T-cell (primary cell): Measurements from ENCODE around the gene ABCB11. TPM values are rescaled to one million over a fixed set of nuclear protein-coding genes. Genes with fewer than 3 reads are reported as not detected.

Experiments
- ATAC-seq, 4 experiments: fragments of 200-7000 bp in 3 of 4; fragments of 150-1000 bp in 1 of 4; cut with Tn5 transposase; replicated peaks in 1 of 4; 1 replicate in 3 of 4; 2 replicates in 1 of 4; pipeline ENCODE4 v1.10.0; 2021; ENCODE audit warnings: moderate library complexity in 3 of 4, mild to moderate bottlenecking in 2 of 4, moderate number of reproducible peaks in 1 of 4
- CTCF ChIA-PET, 2 donors: fragments of 300-600 bp; sonication (Branson Sonifier 250); formaldehyde crosslinking; loops; one replicate each; lab custom pipeline; 2022; ENCODE audit warnings: antibody characterized with exemption in 2 of 2; lab: Charles Lee
- POLR2A ChIA-PET, 2 donors: fragments of 300-600 bp; sonication (Branson Sonifier 250); formaldehyde crosslinking; loops; one replicate each; lab custom pipeline; 2022; ENCODE audit warnings: antibody characterized with exemption in 2 of 2; lab: Charles Lee
- DNase-seq, 35 experiments: peaks; one replicate each; pipeline versions ENCODE4 v3.0.0 to v3.0.0-alpha.2; 2013 to 2023
- H3K27ac ChIP-seq: one replicate; pipeline ENCODE4 v1.5.1; 2013; ENCODE audit warnings: low read length
- H3K27me3 ChIP-seq, 2 experiments: replicated peaks in 1 of 2; 1 replicate in 1 of 2; 2 replicates in 1 of 2; pipeline versions ENCODE4 v1.6.1 to v1.7.0; 2013; ENCODE audit warnings: low read length in 1 of 2, mixed read lengths in 1 of 2; ENCODE audit not compliant: control insufficient read depth in 2 of 2, insufficient read depth in 2 of 2; ENCODE audit errors: extremely low read depth in 1 of 2
- H3K36me3 ChIP-seq, 2 donors: 1 replicate in 1 of 2; 2 replicates in 1 of 2; pipeline versions ENCODE4 v1.6.1 to v1.7.0; 2013; ENCODE audit warnings: low read length in 1 of 2; ENCODE audit not compliant: control insufficient read depth in 2 of 2, insufficient read depth in 1 of 2; ENCODE audit errors: extremely low read depth in 1 of 2
- H3K4me1 ChIP-seq, 2 experiments: 1 replicate in 1 of 2; 2 replicates in 1 of 2; pipeline versions ENCODE4 v1.6.1 to v1.7.0; 2013; ENCODE audit warnings: low read length in 2 of 2, mixed read lengths in 1 of 2; ENCODE audit not compliant: insufficient read depth in 2 of 2, control insufficient read depth in 1 of 2; ENCODE audit errors: extremely low read depth in 1 of 2
- H3K4me3 ChIP-seq, 2 donors: 1 replicate in 1 of 2; 2 replicates in 1 of 2; pipeline versions ENCODE4 v1.5.1 to v1.7.0; 2013; ENCODE audit warnings: mild to moderate bottlenecking in 2 of 2, low read length in 1 of 2, moderate library complexity in 1 of 2; ENCODE audit not compliant: control insufficient read depth in 1 of 2; ENCODE audit errors: extremely low read depth in 1 of 2
- H3K9me3 ChIP-seq: 2 replicates; pipeline ENCODE4 v1.7.0; 2013
- H3K27ac Mint-ChIP-seq, 2 donors: one replicate each; pipeline ENCODE4 v1.8.0; 2020 to 2021; ENCODE audit warnings: mild to moderate bottlenecking in 2 of 2, mixed read lengths in 2 of 2
- H3K27me3 Mint-ChIP-seq, 2 donors: one replicate each; pipeline ENCODE4 v1.8.0; 2021 to 2022; ENCODE audit warnings: mixed read lengths in 2 of 2
- H3K36me3 Mint-ChIP-seq: one replicate; pipeline ENCODE4 v1.8.0; 2021; ENCODE audit warnings: mixed read lengths
- H3K4me1 Mint-ChIP-seq, 3 donors: one replicate each; pipeline ENCODE4 v1.8.0; 2020 to 2022; ENCODE audit warnings: mixed read lengths in 3 of 3, mild to moderate bottlenecking in 1 of 3
- H3K4me3 Mint-ChIP-seq, 3 donors: one replicate each; pipeline ENCODE4 v1.8.0; 2020 to 2022; ENCODE audit warnings: mild to moderate bottlenecking in 3 of 3, mixed read lengths in 3 of 3, moderate library complexity in 3 of 3
- H3K9me3 Mint-ChIP-seq, 3 donors: one replicate each; pipeline ENCODE4 v1.8.0; 2020 to 2022; ENCODE audit warnings: mixed read lengths in 3 of 3
- WGBS: methylation state at CpG from one replicate; pipeline ENCODE4 v1.1.5; 2013; ENCODE audit warnings: missing lambda C conversion rate; ENCODE audit not compliant: insufficient coverage; 5-methylcytosine and 5-hydroxymethylcytosine counted together
- total RNA-seq, 35 experiments: library from RNA in 6 of 35; stranded (reverse) in 6 of 35; fragments of 120-200 nt in 1 of 35; gene quantifications; one replicate each; pipeline versions ENCODE4 v1.2.1 to v1.2.4 and lab custom pipeline; 2013 to 2026

ABCB11 gene
- total RNA-seq, 5 donors from 2014 or later (not counting 1 experiment from before 2014, with no cell fraction given): 0.03 TPM; not detected in 3

DNA sequence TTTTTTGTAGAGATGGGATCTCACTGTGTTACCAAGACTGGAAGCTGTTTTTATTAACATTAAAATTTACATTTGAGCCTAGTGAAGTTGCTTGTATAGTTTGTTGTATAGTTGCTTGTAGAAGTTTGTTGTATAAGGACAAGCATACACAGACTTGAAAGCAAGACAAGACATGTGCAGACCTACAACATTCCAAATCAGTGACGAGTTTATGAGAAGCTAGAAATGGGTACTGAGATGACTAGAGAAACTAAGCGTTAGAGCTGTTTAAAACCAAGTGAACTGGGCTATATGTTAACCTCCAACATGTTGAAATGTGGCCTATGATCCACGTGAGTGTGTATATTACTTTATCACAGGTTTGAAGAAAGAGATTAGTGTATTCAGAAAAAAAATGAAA, 39.1 kb downstream of the ABCB11 start:
- no peaks in the 10 kb centered on the region for H3K36me3 Mint-ChIP-seq
- no peak for ATAC-seq
- no peaks in the 10 kb centered on the region for H3K4me1 ChIP-seq
- DNase-seq: no peak
- H3K9me3 Mint-ChIP-seq: no peaks in the 10 kb centered on the region
- peaks cover 0 to 4% of the 10 kb centered on the region in 2 donors for H3K27me3 Mint-ChIP-seq
- H3K9me3 ChIP-seq: no peaks in the 10 kb centered on the region
- POLR2A ChIA-PET: no interaction called here
- H3K4me1 Mint-ChIP-seq: peaks cover 0 to 2% (median 0%) of the 10 kb centered on the region in 3 donors
- WGBS: 80% methylated on average over 1 of the region's 3 CpGs
- no peak overlapping the region for H3K4me3 ChIP-seq
- no peak overlapping the region for H3K4me3 Mint-ChIP-seq
- H3K36me3 ChIP-seq: no peaks in the 10 kb centered on the region
- H3K27ac Mint-ChIP-seq: no peak overlapping the region
- H3K27ac ChIP-seq: no peak overlapping the region
- CTCF ChIA-PET: interaction anchor here in 1 of 2 donors (0.7 kb wide), 1 partner anchor 931 kb away, joined by 6 read pairs; no protein-coding TSS in a partner anchor
- no peaks in the 10 kb centered on the region for H3K27me3 ChIP-seq

DNA sequence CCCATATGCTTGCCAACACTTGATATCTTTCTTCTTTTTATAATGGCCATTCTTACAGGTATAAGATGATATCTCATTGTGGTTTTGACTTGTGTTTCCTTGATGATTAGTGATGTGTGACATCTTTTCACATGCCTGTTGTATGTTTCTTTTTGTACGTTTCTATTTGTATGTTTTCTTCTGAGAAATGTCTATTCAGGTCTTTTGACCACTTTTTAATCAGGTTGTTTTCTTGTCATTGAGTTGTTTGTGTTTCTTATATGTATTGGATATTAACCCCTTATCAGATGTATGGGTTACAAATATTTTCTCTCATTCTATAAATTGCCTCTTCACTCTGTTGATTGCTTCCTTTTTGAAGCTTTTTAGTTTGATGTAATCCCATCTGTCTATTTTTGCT, 42.4 kb downstream of the ABCB11 start:
- H3K4me1 ChIP-seq: no peaks in the 10 kb centered on the region
- peaks cover 0 to 2% (median 0%) of the 10 kb centered on the region in 3 donors for H3K4me1 Mint-ChIP-seq
- no peak for ATAC-seq
- no peaks in the 10 kb centered on the region for H3K36me3 ChIP-seq
- H3K27ac ChIP-seq: no peak overlapping the region
- no peaks in the 10 kb centered on the region for H3K27me3 ChIP-seq
- H3K9me3 ChIP-seq: no peaks in the 10 kb centered on the region
- no peaks in the 10 kb centered on the region for H3K36me3 Mint-ChIP-seq
- H3K4me3 Mint-ChIP-seq: no peak overlapping the region
- no peak overlapping the region for H3K4me3 ChIP-seq
- no peak overlapping the region for H3K27ac Mint-ChIP-seq
- H3K9me3 Mint-ChIP-seq: no peaks in the 10 kb centered on the region
- H3K27me3 Mint-ChIP-seq: no peaks in the 10 kb centered on the region
- DNase-seq: no peak
- ChIA-PET CTCF (interaction anchor here in 1 of 2 donors (0.6 kb wide), 1 partner anchor 12 kb away, joined by 4 read pairs; no protein-coding TSS in a partner anchor), POLR2A (no interaction called here)
- whole genome bisulfite sequencing: no CpG with 5 or more reads among the region's 1 CpG

DNA sequence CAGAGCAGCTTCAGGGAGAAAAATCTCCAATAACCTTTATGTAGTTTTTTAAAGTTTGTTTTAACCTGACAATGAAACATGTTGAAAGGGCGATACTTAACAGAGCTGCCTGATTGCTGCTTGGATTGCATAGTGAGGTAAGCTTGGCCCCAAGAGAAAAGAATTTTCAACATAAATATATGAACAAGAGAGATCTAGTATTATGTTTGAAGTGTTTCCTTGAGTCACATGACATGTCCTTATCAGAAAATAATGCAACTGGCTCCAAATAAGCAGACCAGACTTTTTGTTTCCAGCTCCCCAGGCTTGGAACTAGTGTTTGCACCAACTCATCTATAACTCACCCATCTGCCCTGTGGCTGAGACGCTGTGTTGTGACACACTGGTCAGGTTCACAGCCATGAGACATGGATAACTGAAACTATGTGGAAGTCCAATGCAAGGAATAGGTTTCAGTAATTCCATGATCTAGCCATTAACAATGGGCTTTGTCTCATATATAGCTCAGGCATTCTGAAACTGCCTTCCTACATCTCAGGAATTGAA, 44.7 kb downstream of the ABCB11 start:
- no peak overlapping the region for H3K4me3 ChIP-seq
- Mint-ChIP-seq H3K9me3 (no peaks in the 10 kb centered on the region), H3K27me3 (no peaks in the 10 kb centered on the region), H3K27ac (no peak overlapping the region), H3K4me1 (peaks cover 0 to 2% (median 0%) of the 10 kb centered on the region in 3 donors), H3K4me3 (no peak overlapping the region), H3K36me3 (no peaks in the 10 kb centered on the region)
- no peak for DNase-seq
- H3K9me3 ChIP-seq: no peaks in the 10 kb centered on the region
- no peaks in the 10 kb centered on the region for H3K36me3 ChIP-seq
- CTCF ChIA-PET: interaction anchor here in 1 of 2 donors (0.8 kb wide), 1 partner anchor 9 kb away, joined by 3 read pairs; no protein-coding TSS in a partner anchor
- WGBS: no CpG with 5 or more reads among the region's 2 CpGs
- POLR2A ChIA-PET: no interaction called here
- no peaks in the 10 kb centered on the region for H3K27me3 ChIP-seq
- no peaks in the 10 kb centered on the region for H3K4me1 ChIP-seq
- H3K27ac ChIP-seq: no peak overlapping the region
- no peak for ATAC-seq

DNA sequence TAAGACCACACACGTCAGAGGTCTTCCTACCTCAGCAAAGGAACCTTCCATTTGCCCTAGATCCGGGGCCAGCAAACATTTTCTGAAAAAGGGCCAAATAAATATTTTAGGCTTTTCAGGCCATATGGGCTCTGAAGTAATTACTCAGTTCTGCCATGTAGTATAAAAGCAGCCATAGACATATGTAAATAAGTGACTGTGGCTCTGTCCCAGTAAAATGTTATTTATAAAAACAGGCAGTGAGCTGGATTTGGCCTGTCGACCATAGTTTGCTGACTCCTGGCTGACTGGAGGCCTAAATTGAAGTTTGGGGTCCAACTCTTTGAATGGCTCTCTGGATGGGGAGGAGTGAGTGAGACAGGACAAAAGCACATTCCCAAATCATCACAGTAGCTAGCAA, 49.5 kb downstream of the ABCB11 start:
- Histone ChIP-seq H3K27me3 (no peaks in the 10 kb centered on the region), H3K9me3 (no peaks in the 10 kb centered on the region), H3K4me3 (no peak overlapping the region), H3K4me1 (no peaks in the 10 kb centered on the region), H3K27ac (no peak overlapping the region), H3K36me3 (no peaks in the 10 kb centered on the region)
- H3K27me3 Mint-ChIP-seq: no peaks in the 10 kb centered on the region
- H3K4me1 Mint-ChIP-seq: no peaks in the 10 kb centered on the region
- WGBS: no CpG with 5 or more reads among the region's 3 CpGs
- no peak overlapping the region for H3K27ac Mint-ChIP-seq
- no peak overlapping the region for H3K4me3 Mint-ChIP-seq
- H3K9me3 Mint-ChIP-seq: no peaks in the 10 kb centered on the region
- DNase-seq (no peak), ATAC-seq (no peak)
- ChIA-PET POLR2A (no interaction called here), CTCF (no interaction called here)
- H3K36me3 Mint-ChIP-seq: no peaks in the 10 kb centered on the region

DNA sequence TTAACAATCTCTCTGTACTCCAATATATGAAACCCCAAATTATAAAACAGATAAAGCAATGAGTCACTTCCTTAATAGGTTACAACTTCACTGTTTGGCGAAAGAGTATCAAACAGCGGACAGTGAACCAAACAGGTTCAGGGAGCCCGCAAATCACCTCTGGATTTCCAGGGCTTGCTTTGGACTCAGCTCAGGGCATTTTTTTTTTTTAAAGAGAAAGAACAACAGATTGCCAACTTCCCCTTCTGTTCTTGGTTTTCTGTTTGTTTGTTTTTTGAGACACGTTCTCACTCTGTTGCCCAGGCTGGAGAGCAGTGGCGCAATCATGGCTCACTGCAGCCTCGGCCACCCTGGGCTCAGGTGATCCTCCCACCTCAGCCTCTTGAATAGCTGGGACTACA, 52.7 kb downstream of the ABCB11 start:
- H3K36me3 ChIP-seq: no peaks in the 10 kb centered on the region
- Mint-ChIP-seq H3K27me3 (no peaks in the 10 kb centered on the region), H3K36me3 (no peaks in the 10 kb centered on the region), H3K4me1 (no peaks in the 10 kb centered on the region), H3K9me3 (no peaks in the 10 kb centered on the region), H3K27ac (no peak overlapping the region), H3K4me3 (no peak overlapping the region)
- ChIA-PET CTCF (interaction anchor here (0.7 to 1.2 kb wide), 2 partner anchors 152 to 611 kb away, joined by 5 to 7 read pairs; no protein-coding TSS in a partner anchor), POLR2A (interaction anchor here in 1 of 2 donors (0.5 kb wide), 1 partner anchor 259 kb away, joined by 3 read pairs; no protein-coding TSS in a partner anchor)
- H3K27me3 ChIP-seq: no peaks in the 10 kb centered on the region
- DNase-seq: no peak
- ATAC-seq: no peak
- H3K4me1 ChIP-seq: no peaks in the 10 kb centered on the region
- no peaks in the 10 kb centered on the region for H3K9me3 ChIP-seq
- WGBS: 96% methylated on average over 6 of the region's 6 CpGs
- no peak overlapping the region for H3K27ac ChIP-seq
- no peak overlapping the region for H3K4me3 ChIP-seq

DNA sequence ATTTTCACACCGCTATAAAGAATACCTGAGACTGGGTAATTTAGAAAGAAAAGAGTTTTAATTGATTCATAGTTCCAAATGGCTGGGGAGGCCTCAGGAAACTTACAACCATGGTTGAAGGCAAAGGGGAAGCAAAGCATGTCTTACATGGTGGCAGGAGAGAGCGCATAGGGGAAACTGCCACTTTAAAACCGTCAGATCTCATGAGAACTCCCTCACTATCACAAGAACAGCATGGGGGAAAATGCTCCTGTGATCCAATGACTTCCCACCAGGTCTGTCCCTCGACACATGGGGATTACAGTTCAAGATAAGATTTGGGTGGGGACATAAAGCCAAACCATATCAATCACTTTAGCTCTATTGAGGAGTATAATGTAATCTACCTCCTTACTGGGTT, 53.5 kb downstream of the ABCB11 start:
- no peaks in the 10 kb centered on the region for H3K36me3 Mint-ChIP-seq
- CTCF ChIA-PET: no interaction called here

More for the DNA sequence above, 53.5 kb downstream of the ABCB11 start:
- H3K27ac ChIP-seq: no peak overlapping the region
- POLR2A ChIA-PET: no interaction called here
- no peaks in the 10 kb centered on the region for H3K4me1 Mint-ChIP-seq
- H3K9me3 Mint-ChIP-seq: no peaks in the 10 kb centered on the region
- no peaks in the 10 kb centered on the region for H3K4me1 ChIP-seq
- DNase-seq: no peak
- H3K36me3 ChIP-seq: no peaks in the 10 kb centered on the region
- ATAC-seq: no peak
- no peak overlapping the region for H3K27ac Mint-ChIP-seq
- H3K4me3 ChIP-seq: no peak overlapping the region
- H3K27me3 Mint-ChIP-seq: no peaks in the 10 kb centered on the region
- no peaks in the 10 kb centered on the region for H3K27me3 ChIP-seq
- H3K9me3 ChIP-seq: no peaks in the 10 kb centered on the region
- WGBS: no CpG with 5 or more reads among the region's 4 CpGs
- H3K4me3 Mint-ChIP-seq: no peak overlapping the region
